ENCODE results near the gene VSTM2L. TPM values are rescaled to one million over a fixed set of nuclear protein-coding genes. Genes with fewer than 3 reads are reported as not detected.

VSTM2L gene
- total RNA-seq, 1 experiment from 2014 or later, result 0.71 TPM

GRCh38 chr20:37947943-37948342 is 45.0 kb downstream of the VSTM2L start:
- peaks cover 42% of the 10 kb centered on the region for H3K27me3 Mint-ChIP-seq (ENCODE audit: unreplicated experiment)
- no peak for DNase-seq
- intact Hi-C loops (cut with micrococcal nuclease; ENCODE audit: unreplicated experiment), result no loop called here
- H3K9me3 Mint-ChIP-seq (ENCODE audit: low read depth, unreplicated experiment), result peaks cover 6% of the 10 kb centered on the region
- H3K4me3 Mint-ChIP-seq (ENCODE audit: low read depth, unreplicated experiment), result no peak overlapping the region
- no peaks in the 10 kb centered on the region for H3K36me3 Mint-ChIP-seq (ENCODE audit: insufficient read depth, unreplicated experiment)
- no TSS peak for BruUV-seq (replicated peaks)
- TF ChIP-seq, protein P1, sequence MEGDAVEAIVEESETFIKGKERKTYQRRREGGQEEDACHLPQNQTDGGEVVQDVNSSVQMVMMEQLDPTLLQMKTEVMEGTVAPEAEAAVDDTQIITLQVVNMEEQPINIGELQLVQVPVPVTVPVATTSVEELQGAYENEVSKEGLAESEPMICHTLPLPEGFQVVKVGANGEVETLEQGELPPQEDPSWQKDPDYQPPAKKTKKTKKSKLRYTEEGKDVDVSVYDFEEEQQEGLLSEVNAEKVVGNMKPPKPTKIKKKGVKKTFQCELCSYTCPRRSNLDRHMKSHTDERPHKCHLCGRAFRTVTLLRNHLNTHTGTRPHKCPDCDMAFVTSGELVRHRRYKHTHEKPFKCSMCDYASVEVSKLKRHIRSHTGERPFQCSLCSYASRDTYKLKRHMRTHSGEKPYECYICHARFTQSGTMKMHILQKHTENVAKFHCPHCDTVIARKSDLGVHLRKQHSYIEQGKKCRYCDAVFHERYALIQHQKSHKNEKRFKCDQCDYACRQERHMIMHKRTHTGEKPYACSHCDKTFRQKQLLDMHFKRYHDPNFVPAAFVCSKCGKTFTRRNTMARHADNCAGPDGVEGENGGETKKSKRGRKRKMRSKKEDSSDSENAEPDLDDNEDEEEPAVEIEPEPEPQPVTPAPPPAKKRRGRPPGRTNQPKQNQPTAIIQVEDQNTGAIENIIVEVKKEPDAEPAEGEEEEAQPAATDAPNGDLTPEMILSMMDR (IDR thresholded peaks at IDR 0.05; ENCODE audit: unreplicated experiment), result no peak
- CTCF ChIA-PET, result no interaction called here
- no peaks in the 10 kb centered on the region for H3K4me1 Mint-ChIP-seq (ENCODE audit: low read depth, unreplicated experiment)
- H3K27ac Mint-ChIP-seq (ENCODE audit: unreplicated experiment), result no peak overlapping the region

DNA sequence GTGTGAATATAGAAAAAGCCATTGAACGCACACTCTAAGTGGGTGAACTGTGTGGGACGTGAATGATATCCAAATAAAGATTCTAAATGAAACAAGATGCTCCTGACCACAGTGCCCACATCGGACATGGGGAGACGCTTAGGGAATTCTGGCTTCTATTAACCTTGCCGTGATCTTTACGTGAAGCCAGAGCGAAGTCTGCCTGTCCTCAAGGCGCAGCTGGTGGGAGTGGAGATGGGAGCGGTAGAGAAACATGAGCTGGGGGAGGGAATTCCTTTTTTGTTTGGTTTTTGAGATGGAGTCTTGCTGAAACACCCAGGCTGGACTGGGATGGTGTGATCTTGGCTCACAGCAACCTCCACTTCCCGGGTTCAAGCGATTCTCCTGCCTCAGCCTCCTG is 46.0 kb downstream of the VSTM2L start:
- DNase-seq, result no peak
- CTCF ChIA-PET, result no interaction called here
- TF ChIP-seq, protein P1 (IDR thresholded peaks at IDR 0.05; ENCODE audit: unreplicated experiment), result no peak
- intact Hi-C loops (cut with micrococcal nuclease; ENCODE audit: unreplicated experiment), result no loop called here
- Mint-ChIP-seq H3K9me3 (ENCODE audit: low read depth, unreplicated experiment) (peaks cover 6% of the 10 kb centered on the region), H3K27ac (ENCODE audit: unreplicated experiment) (no peak overlapping the region), H3K36me3 (ENCODE audit: insufficient read depth, unreplicated experiment) (no peaks in the 10 kb centered on the region), H3K4me3 (ENCODE audit: low read depth, unreplicated experiment) (no peak overlapping the region), H3K4me1 (ENCODE audit: low read depth, unreplicated experiment) (no peaks in the 10 kb centered on the region), H3K27me3 (ENCODE audit: unreplicated experiment) (peaks cover 45% of the 10 kb centered on the region)
- no TSS peak for BruUV-seq (replicated peaks)

DNA sequence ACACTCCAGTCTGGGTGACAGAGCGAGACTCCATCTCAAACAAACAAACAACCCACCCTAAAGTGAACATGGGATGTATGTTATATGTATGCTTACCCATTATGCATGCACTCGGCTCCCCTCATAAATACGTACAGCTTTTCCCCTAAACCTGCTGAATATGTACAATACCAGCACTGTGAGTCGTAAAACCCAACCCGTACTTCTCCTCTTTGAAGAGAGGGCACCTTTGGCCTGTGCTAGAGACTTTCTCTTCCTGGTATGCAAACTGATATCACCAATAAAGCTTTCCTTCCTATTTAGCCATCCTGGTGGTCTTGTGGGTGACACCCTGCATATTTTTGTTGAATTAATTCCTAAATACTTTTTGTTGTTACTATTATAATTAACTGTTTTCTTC is 51.3 kb downstream of the VSTM2L start:
- intact Hi-C loops (cut with micrococcal nuclease; ENCODE audit: unreplicated experiment), result no loop called here
- H3K4me3 Mint-ChIP-seq (ENCODE audit: low read depth, unreplicated experiment), result no peak overlapping the region
- CTCF ChIA-PET, result no interaction called here
- H3K9me3 Mint-ChIP-seq (ENCODE audit: low read depth, unreplicated experiment), result no peaks in the 10 kb centered on the region
- H3K36me3 Mint-ChIP-seq (ENCODE audit: insufficient read depth, unreplicated experiment), result no peaks in the 10 kb centered on the region
- DNase-seq, result no peak
- peaks cover 59% of the 10 kb centered on the region for H3K27me3 Mint-ChIP-seq (ENCODE audit: unreplicated experiment)
- TF ChIP-seq, protein P1 (IDR thresholded peaks at IDR 0.05; ENCODE audit: unreplicated experiment), result no peak
- H3K27ac Mint-ChIP-seq (ENCODE audit: unreplicated experiment), result no peak overlapping the region
- no peaks in the 10 kb centered on the region for H3K4me1 Mint-ChIP-seq (ENCODE audit: low read depth, unreplicated experiment)
- BruUV-seq (replicated peaks), result no TSS peak

- Mint-ChIP-seq H3K27me3 (ENCODE audit: unreplicated experiment) (peaks cover 60% of the 10 kb centered on the region), H3K4me1 (ENCODE audit: low read depth, unreplicated experiment) (no peaks in the 10 kb centered on the region), H3K9me3 (ENCODE audit: low read depth, unreplicated experiment) (no peaks in the 10 kb centered on the region), H3K36me3 (ENCODE audit: insufficient read depth, unreplicated experiment) (no peaks in the 10 kb centered on the region), H3K27ac (ENCODE audit: unreplicated experiment) (no peak overlapping the region), H3K4me3 (ENCODE audit: low read depth, unreplicated experiment) (no peak overlapping the region)
- DNase-seq, result no peak
- TF ChIP-seq, protein P1 (IDR thresholded peaks at IDR 0.05; ENCODE audit: unreplicated experiment), result no peak
- BruUV-seq (replicated peaks), result no TSS peak
- intact Hi-C loops (cut with micrococcal nuclease; ENCODE audit: unreplicated experiment), result no loop called here
- CTCF ChIA-PET, result no interaction called here
Observed at GRCh38 chr20:37954626-37955025, 51.7 kb downstream of the VSTM2L start.

- Mint-ChIP-seq H3K27ac (ENCODE audit: unreplicated experiment) (no peak overlapping the region), H3K4me1 (ENCODE audit: low read depth, unreplicated experiment) (no peaks in the 10 kb centered on the region), H3K4me3 (ENCODE audit: low read depth, unreplicated experiment) (no peak overlapping the region), H3K36me3 (ENCODE audit: insufficient read depth, unreplicated experiment) (no peaks in the 10 kb centered on the region), H3K9me3 (ENCODE audit: low read depth, unreplicated experiment) (no peaks in the 10 kb centered on the region), H3K27me3 (ENCODE audit: unreplicated experiment) (peaks cover 69% of the 10 kb centered on the region)
- BruUV-seq (replicated peaks), result no TSS peak
- DNase-seq, result no peak
- intact Hi-C loops (cut with micrococcal nuclease; ENCODE audit: unreplicated experiment), result no loop called here
- TF ChIP-seq, protein P1 (IDR thresholded peaks at IDR 0.05; ENCODE audit: unreplicated experiment), result no peak
- CTCF ChIA-PET, result no interaction called here
Observed at GRCh38 chr20:37955511-37955910, 52.6 kb downstream of the VSTM2L start.
